ENCODE results near the gene PANK4. TPM values are rescaled to one million over a fixed set of nuclear protein-coding genes. Genes with fewer than 3 reads are reported as not detected.

PANK4 gene
- total and polyA plus RNA-seq, 10 of the 15 experiments (the other 5 are each of a cell fraction or from before 2014, with no cell fraction given): 0.35 to 38.0 (median 18.6) TPM

DNA sequence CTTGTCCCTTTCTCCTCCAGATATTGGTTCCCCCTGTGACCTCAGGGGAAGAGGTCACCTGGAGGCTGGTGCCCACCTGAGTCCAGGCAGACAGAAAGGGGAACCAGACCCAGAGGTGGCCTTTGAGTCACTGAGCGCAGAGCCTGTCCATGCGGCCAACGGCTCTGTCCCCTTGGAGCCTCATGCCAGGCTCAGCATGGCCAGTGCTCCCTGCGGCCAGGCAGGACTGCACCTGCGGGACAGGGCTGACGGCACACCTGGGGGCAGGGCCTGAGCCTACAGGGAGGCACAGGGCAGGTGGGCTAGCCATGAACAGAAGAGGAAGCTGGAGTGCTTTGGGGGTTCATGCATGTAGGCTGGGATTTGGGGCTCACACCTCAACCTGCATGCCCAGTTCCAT, 32.5 kb upstream of the PANK4 start (continued):
- TF ChIP-seq, protein P1, sequence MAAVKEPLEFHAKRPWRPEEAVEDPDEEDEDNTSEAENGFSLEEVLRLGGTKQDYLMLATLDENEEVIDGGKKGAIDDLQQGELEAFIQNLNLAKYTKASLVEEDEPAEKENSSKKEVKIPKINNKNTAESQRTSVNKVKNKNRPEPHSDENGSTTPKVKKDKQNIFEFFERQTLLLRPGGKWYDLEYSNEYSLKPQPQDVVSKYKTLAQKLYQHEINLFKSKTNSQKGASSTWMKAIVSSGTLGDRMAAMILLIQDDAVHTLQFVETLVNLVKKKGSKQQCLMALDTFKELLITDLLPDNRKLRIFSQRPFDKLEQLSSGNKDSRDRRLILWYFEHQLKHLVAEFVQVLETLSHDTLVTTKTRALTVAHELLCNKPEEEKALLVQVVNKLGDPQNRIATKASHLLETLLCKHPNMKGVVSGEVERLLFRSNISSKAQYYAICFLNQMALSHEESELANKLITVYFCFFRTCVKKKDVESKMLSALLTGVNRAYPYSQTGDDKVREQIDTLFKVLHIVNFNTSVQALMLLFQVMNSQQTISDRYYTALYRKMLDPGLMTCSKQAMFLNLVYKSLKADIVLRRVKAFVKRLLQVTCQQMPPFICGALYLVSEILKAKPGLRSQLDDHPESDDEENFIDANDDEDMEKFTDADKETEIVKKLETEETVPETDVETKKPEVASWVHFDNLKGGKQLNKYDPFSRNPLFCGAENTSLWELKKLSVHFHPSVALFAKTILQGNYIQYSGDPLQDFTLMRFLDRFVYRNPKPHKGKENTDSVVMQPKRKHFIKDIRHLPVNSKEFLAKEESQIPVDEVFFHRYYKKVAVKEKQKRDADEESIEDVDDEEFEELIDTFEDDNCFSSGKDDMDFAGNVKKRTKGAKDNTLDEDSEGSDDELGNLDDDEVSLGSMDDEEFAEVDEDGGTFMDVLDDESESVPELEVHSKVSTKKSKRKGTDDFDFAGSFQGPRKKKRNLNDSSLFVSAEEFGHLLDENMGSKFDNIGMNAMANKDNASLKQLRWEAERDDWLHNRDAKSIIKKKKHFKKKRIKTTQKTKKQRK (IDR thresholded peaks at IDR 0.05; ENCODE audit: low read depth, low read length): no peak
- TF ChIP-seq, protein P2, sequence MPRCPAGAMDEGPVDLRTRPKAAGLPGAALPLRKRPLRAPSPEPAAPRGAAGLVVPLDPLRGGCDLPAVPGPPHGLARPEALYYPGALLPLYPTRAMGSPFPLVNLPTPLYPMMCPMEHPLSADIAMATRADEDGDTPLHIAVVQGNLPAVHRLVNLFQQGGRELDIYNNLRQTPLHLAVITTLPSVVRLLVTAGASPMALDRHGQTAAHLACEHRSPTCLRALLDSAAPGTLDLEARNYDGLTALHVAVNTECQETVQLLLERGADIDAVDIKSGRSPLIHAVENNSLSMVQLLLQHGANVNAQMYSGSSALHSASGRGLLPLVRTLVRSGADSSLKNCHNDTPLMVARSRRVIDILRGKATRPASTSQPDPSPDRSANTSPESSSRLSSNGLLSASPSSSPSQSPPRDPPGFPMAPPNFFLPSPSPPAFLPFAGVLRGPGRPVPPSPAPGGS (IDR thresholded peaks at IDR 0.05; ENCODE audit: borderline replicate concordance, insufficient read depth, low read depth, low read length, poor library complexity, severe bottlenecking): no peak
- TF ChIP-seq SUPT20H (IDR thresholded peaks at IDR 0.05; ENCODE audit: borderline replicate concordance, control insufficient read depth, low read depth, low read length) (no peak), RBBP5 (conservative IDR thresholded peaks at IDR 0.05) (no peak), BACH1 (IDR thresholded peaks at IDR 0.05; ENCODE audit: borderline replicate concordance) (no peak), NR2C2 (IDR thresholded peaks at IDR 0.05; ENCODE audit: borderline replicate concordance, control insufficient read depth, insufficient read length, low read depth) (no peak), ZNF217 (IDR thresholded peaks at IDR 0.05) (no peak), BHLHE40 (IDR thresholded peaks at IDR 0.05; ENCODE audit: borderline replicate concordance in 1 of 2, low read depth in 2 of 2, low read length in 1 of 2) (no peak), SIX5 (IDR thresholded peaks at IDR 0.05; ENCODE audit: low read depth, low read length, severe bottlenecking) (no peak)
- TF ChIP-seq, protein P3, sequence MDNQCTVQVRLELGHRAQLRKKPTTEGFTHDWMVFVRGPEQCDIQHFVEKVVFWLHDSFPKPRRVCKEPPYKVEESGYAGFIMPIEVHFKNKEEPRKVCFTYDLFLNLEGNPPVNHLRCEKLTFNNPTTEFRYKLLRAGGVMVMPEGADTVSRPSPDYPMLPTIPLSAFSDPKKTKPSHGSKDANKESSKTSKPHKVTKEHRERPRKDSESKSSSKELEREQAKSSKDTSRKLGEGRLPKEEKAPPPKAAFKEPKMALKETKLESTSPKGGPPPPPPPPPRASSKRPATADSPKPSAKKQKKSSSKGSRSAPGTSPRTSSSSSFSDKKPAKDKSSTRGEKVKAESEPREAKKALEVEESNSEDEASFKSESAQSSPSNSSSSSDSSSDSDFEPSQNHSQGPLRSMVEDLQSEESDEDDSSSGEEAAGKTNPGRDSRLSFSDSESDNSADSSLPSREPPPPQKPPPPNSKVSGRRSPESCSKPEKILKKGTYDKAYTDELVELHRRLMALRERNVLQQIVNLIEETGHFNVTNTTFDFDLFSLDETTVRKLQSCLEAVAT (IDR thresholded peaks at IDR 0.05): no peak
- TF ChIP-seq, protein P4, sequence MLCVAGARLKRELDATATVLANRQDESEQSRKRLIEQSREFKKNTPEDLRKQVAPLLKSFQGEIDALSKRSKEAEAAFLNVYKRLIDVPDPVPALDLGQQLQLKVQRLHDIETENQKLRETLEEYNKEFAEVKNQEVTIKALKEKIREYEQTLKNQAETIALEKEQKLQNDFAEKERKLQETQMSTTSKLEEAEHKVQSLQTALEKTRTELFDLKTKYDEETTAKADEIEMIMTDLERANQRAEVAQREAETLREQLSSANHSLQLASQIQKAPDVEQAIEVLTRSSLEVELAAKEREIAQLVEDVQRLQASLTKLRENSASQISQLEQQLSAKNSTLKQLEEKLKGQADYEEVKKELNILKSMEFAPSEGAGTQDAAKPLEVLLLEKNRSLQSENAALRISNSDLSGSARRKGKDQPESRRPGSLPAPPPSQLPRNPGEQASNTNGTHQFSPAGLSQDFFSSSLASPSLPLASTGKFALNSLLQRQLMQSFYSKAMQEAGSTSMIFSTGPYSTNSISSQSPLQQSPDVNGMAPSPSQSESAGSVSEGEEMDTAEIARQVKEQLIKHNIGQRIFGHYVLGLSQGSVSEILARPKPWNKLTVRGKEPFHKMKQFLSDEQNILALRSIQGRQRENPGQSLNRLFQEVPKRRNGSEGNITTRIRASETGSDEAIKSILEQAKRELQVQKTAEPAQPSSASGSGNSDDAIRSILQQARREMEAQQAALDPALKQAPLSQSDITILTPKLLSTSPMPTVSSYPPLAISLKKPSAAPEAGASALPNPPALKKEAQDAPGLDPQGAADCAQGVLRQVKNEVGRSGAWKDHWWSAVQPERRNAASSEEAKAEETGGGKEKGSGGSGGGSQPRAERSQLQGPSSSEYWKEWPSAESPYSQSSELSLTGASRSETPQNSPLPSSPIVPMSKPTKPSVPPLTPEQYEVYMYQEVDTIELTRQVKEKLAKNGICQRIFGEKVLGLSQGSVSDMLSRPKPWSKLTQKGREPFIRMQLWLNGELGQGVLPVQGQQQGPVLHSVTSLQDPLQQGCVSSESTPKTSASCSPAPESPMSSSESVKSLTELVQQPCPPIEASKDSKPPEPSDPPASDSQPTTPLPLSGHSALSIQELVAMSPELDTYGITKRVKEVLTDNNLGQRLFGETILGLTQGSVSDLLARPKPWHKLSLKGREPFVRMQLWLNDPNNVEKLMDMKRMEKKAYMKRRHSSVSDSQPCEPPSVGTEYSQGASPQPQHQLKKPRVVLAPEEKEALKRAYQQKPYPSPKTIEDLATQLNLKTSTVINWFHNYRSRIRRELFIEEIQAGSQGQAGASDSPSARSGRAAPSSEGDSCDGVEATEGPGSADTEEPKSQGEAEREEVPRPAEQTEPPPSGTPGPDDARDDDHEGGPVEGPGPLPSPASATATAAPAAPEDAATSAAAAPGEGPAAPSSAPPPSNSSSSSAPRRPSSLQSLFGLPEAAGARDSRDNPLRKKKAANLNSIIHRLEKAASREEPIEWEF (IDR thresholded peaks at IDR 0.05; ENCODE audit: insufficient replicate concordance, low read depth, low read length): no peak
- TF ChIP-seq, protein P5, sequence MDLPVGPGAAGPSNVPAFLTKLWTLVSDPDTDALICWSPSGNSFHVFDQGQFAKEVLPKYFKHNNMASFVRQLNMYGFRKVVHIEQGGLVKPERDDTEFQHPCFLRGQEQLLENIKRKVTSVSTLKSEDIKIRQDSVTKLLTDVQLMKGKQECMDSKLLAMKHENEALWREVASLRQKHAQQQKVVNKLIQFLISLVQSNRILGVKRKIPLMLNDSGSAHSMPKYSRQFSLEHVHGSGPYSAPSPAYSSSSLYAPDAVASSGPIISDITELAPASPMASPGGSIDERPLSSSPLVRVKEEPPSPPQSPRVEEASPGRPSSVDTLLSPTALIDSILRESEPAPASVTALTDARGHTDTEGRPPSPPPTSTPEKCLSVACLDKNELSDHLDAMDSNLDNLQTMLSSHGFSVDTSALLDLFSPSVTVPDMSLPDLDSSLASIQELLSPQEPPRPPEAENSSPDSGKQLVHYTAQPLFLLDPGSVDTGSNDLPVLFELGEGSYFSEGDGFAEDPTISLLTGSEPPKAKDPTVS (IDR thresholded peaks at IDR 0.05; ENCODE audit: low read depth, low read length): no peak

Measured in GM12878 (cell line).